Motor neuron (in vitro differentiated cells): ENCODE data around the gene MRPL44. TPM values are rescaled to one million over a fixed set of nuclear protein-coding genes. Genes with fewer than 3 reads are reported as not detected.

Source experiments
- ATAC-seq, 8 experiments: fragments of 200-7000 bp; cut with Tn5 transposase; replicated peaks in 6 of 8; 2 replicates each; pipeline ENCODE4 v1.8.0; 2021; ENCODE audit warnings: mild to moderate bottlenecking in 8 of 8, moderate library complexity in 8 of 8
- H3K27ac ChIP-seq, 2 donors: fragments of 250-450 bp; sonication (Bioruptor Pico); 2 replicates each; pipeline ENCODE4 v1.9.0; 2021; ENCODE audit warnings: antibody characterized with exemption in 2 of 2, mild to moderate bottlenecking in 2 of 2, moderate library complexity in 1 of 2
- H3K4me1 ChIP-seq, 2 donors: fragments of 250-450 bp; sonication (Bioruptor Pico); replicated peaks in 1 of 2; 2 replicates each; pipeline ENCODE4 v1.6.1; 2021; ENCODE audit warnings: antibody characterized with exemption in 2 of 2, mild to moderate bottlenecking in 2 of 2, moderate library complexity in 1 of 2
- H3K4me3 ChIP-seq, 5 donors: fragments of 250-450 bp; sonication (Bioruptor Pico); 2 replicates each; pipeline ENCODE4 v1.9.0; 2021; ENCODE audit warnings: antibody characterized with exemption in 5 of 5, mild to moderate bottlenecking in 5 of 5, moderate library complexity in 4 of 5
- WGBS, 10 experiments: fragments of 450-650 bp; shearing (Covaris generic); methylation state at CpG; one replicate each; pipeline ENCODE4 v1.0.0; 2022; 5-methylcytosine and 5-hydroxymethylcytosine counted together
- in situ Hi-C, 9 experiments: fragments of 400-800 bp; cut with MboI; loops; one replicate each; pipeline ENCODE4 v1.15.0; 2021; ENCODE audit warnings: low sequenced_read_pairs in 9 of 9, low pct_unique_long_range_greater_than_20kb in 2 of 9; ENCODE audit not compliant: unreplicated experiment in 9 of 9
- total RNA-seq, 8 experiments: library from RNA; unstranded; fragments of 300-600 nt; gene quantifications; 2 replicates each; pipeline versions ENCODE4 v1.2.3 to v1.2.4, GENCODE V29; 2022

The MRPL44 gene
- 10 to 100 TPM; 35.4 to 46.7 (median 39.9) TPM for total RNA-seq

DNA sequence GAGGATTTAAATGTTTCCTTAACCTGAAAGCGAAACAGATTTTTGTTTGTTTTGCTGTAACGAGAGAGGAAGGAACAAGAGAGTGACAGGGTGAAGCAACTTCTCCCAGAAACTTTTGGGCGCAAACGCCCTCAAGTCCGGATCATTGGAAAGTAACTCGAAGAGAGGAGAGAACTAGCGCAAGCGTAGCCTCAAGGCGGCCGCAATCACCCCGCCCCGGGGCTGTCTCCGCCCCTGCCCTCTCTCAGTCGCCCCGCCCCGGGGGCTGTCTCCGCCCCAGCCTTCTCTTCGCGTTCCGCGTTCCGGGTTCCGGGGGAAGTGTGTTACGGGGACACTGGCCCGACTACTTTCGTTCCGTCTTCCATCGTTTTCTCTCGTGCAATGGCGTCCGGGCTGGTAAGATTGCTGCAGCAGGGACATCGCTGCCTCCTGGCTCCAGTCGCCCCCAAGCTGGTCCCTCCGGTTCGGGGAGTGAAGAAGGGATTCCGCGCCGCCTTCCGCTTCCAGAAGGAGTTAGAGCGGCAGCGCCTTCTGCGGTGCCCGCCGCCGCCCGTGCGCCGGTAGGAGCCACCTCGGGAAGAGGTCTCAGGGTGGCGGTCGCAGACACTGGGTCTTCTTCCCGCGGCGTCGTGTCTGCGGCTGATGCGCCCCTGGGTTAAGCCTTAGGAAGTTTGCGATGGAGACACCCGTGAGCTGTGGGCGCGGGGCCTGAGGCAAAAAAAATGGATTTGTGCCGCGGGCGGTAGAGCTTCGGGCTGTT is at the start of gene MRPL44:
Gene MRPL44, plus strand, starts transcription at position 372 of the 760 bp plus-strand sequence. Its CDS starts 10 bp downstream, at position 382.
- peak; percentile 97 to 100 (median 99) for ATAC-seq
- H3K4me1 ChIP-seq, result peaks cover 22 to 42% of the 10 kb centered on the region in 2 donors
- 0 to 10% (median 1%) methylated on average over 1 to 25 of the region's 65 CpGs for whole genome bisulfite sequencing, 10 experiments
- peak within 1 kb of the TSS; percentile 88 to 94 for H3K27ac ChIP-seq
- peak within 1 kb of the TSS; percentile 86 to 99 (median 95) for H3K4me3 ChIP-seq
- in situ Hi-C loops, result loop anchor here in 1 of 9 experiments (25.0 kb wide), 1 partner anchor 680 kb away; no protein-coding TSS in a partner anchor

DNA sequence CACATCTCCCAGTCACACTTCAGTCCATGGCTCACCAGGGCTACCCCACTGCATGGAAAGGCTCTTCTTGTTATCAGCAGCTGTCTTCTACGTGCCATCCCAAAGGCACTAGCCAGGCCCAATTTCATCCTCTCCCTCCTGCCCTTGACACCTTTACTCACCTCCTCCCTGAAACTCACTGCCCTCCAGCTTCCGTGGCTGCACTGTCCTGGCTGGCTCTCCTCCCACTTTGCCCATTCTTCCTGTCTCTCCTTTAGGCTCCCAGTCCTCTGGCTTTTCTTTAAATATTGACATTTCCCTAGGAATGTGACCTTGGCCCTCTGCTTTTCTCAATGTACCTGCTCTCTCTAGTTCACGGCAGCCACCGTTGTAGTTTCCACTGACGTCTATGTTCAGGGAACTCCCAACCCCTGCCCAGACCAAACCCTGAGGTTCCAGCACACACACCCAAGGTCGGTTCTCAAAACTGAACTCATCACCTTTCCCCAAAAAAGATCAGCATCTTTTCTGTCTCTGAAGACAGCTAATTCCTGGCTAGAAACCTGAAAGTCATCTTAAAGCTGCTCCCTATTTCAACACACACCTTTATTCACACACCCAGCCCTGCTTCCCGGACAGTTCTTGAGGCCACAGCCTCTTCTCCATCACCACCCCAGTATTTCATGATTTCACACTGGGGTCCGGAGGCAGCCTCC is 48.8 kb upstream of the MRPL44 start:
- H3K4me1 ChIP-seq, result peaks cover 0 to 3% of the 10 kb centered on the region in 2 donors
- no peak for ATAC-seq
- H3K27ac ChIP-seq, result no peak overlapping the region
- in situ Hi-C loops, result no loop called here
- H3K4me3 ChIP-seq, result no peak overlapping the region
- WGBS, 10 experiments, result 33 to 100% (median 89%) methylated on average over 1 to 8 of the region's 8 CpGs

DNA sequence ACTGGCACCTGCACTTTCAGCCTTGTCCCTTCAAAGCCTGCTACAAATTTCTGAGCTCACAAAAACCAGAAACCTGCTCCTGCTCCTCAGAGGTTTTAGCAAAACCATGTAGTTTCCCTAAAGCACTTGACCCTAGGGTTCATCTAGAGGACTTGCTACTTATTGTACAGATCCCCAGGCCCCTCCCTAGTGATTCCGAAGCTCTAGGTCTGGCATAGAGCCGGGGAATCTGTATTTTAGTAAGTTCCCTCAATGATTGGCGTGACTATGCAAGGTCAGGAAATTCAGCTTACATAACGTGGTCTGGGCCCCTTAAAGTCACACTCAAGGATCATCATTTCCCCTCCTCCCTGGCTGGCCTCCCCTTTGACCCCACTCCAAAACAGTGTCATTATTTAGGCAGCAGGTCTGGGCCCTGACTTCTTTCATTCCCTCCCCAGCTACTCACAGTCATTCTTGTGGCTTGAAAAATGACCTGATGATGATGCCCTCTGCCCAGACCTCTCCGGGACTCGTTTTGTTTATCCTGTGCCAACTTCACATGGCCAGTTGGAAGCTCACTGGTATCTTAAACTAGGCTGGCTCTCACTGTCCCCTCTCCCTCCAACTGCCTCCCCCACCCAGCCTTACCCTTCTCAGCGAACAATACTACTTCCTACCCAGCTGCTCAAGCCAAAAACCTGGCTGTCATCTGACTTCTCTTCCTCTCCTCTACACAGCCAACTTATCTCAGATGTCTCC is 48.1 kb upstream of the MRPL44 start:
- in situ Hi-C loops, result no loop called here
- H3K4me1 ChIP-seq, result peaks cover 0 to 3% of the 10 kb centered on the region in 2 donors
- WGBS, 10 experiments, result 80 to 100% (median 100%) methylated on average over 1 to 4 of the region's 7 CpGs; no CpG with 5 or more reads in 3 of the 10 experiments
- ATAC-seq, result no peak
- H3K27ac ChIP-seq, result no peak overlapping the region
- no peak overlapping the region for H3K4me3 ChIP-seq

DNA sequence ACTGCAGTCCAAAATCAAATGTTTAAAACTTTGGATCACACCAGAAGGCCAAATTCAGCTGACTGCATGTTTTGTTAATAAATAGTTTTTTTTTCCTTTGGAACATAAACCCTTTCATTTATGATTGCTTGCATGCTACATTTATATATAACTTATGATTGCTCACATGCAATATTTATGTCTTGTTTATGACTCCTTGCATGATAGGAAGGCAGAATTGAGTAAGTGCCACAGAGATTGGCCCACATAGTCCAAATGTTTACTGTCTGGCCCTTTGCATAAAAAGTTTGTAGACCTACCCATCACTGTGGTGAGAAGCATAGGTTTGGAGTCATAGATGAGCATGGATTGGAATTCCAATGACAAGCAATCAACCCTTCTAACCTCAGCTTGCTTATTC is 42.9 kb upstream of the MRPL44 start:
- in situ Hi-C loops, result no loop called here
- H3K4me1 ChIP-seq, result no peaks in the 10 kb centered on the region
- ATAC-seq, result no peak
- H3K4me3 ChIP-seq, result no peak overlapping the region
- no peak overlapping the region for H3K27ac ChIP-seq

DNA sequence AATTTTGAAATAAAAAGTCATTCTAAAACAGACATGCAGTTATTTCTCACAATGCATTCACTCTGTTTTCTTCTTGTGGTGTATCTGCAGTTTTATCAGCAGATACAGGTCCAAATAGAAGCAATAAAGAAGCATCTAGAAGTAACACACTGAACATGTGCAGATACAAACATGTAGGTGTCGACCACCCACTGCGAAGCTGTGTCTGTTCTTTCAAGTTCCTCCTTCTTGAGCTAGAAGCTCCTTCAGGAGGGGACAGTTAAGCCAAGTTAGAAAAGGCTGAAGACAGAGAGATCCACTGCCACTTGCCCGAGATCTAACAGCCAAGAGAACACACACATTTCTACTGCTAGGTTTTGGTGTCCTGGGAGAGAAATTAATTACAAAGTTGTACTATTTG is 42.2 kb upstream of the MRPL44 start:
- H3K4me1 ChIP-seq, result no peaks in the 10 kb centered on the region
- no peak overlapping the region for H3K27ac ChIP-seq
- WGBS, 10 experiments, result 84 to 100% (median 90%) methylated on average over 2 to 3 of the region's 3 CpGs; no CpG with 5 or more reads in 2 of the 10 experiments
- no peak for ATAC-seq
- no peak overlapping the region for H3K4me3 ChIP-seq
- in situ Hi-C loops, result no loop called here

DNA sequence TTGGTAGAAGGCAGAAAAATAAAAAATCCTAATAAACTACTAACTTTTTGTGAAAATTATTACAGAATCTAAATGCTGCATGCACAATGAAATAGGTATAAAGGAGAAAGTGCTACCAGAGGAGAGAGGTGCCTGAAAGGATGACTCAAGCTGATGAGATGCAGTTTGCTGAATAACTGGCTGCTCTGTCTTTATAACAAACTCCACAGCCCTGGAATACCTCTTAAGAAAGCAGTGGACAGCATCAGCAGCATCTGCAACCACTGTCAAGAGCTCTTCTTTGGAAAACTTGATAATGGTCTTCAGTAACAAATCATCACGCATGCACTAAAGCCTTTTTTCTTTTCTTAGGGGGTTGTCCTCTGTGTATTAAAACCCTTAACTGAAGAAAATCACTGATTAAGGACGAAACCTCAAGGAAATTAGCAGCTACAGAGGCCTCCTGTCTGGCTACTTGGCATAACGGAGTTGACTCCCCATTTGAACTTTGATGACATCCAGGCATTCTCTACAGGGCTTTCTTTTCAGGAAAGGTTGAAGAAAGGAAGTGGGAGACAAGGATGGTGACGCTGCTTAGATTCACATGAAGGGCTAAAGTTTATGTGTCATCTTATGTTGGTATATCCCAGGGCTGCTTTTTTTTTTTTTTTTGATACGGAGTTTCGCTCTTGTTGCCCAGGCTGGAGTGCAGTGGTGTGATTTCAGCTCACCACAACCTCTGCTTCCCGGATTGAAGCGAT is 40.9 kb upstream of the MRPL44 start:
- ATAC-seq, result no peak
- Histone ChIP-seq H3K4me1 (no peaks in the 10 kb centered on the region), H3K4me3 (no peak overlapping the region), H3K27ac (no peak overlapping the region)
- in situ Hi-C loops, result no loop called here
- WGBS, 10 experiments, result 85 to 100% (median 95%) methylated on average over 1 to 7 of the region's 8 CpGs; no CpG with 5 or more reads in 1 of the 10 experiments

DNA sequence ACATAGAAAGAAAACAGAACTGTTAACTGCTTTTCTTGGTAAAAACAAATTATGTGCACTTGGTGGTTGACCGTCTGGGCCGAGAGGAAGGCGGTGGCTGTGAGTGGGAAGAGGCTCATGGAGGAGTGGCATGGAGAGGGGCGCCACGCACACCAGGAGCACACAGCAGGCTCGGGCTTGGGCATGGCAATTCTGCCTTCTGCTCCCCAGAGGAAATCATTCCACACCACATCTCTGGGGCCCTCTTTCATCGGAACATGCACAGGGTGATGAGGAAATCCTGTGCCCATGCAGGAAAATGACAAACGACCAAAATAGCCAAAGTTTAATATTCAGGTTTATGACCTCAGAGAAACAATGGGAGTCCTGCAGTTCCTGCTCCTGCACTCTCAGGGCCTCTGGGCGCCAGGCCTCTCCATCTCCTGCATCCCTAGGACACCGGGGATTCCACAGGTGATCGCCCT is 38.6 kb upstream of the MRPL44 start:
- Histone ChIP-seq H3K4me3 (no peak overlapping the region), H3K4me1 (no peaks in the 10 kb centered on the region), H3K27ac (no peak overlapping the region)
- in situ Hi-C loops, result no loop called here
- 68 to 100% (median 96%) methylated on average over 1 to 10 of the region's 11 CpGs; no CpG with 5 or more reads in 2 of the 10 experiments for WGBS, 10 experiments
- ATAC-seq, result no peak

DNA sequence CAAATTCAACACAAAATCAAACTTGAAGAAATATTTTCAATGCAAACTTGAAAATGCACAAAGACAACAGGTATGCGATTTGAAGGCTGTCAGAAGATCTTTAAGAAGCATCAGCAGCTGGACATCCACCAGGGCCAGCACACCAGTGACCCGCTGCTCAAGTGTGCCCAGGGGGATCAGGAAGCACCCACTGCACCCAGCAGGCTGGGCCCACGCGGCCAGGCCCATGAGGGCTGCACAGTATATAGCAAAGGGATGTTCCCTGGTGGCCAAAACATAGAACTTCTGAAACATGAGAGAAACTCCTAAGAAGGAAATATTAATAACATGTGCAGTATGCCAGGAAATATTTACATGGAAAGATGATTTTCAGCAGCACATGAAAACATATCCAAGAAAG is 37.2 kb upstream of the MRPL44 start:
- 83 to 100% (median 96%) methylated on average over 1 to 4 of the region's 4 CpGs; no CpG with 5 or more reads in 3 of the 10 experiments for WGBS, 10 experiments
- Histone ChIP-seq H3K4me3 (no peak overlapping the region), H3K27ac (no peak overlapping the region), H3K4me1 (no peaks in the 10 kb centered on the region)
- ATAC-seq, result peak in 1 of 8 experiments; percentile 42
- in situ Hi-C loops, result no loop called here

DNA sequence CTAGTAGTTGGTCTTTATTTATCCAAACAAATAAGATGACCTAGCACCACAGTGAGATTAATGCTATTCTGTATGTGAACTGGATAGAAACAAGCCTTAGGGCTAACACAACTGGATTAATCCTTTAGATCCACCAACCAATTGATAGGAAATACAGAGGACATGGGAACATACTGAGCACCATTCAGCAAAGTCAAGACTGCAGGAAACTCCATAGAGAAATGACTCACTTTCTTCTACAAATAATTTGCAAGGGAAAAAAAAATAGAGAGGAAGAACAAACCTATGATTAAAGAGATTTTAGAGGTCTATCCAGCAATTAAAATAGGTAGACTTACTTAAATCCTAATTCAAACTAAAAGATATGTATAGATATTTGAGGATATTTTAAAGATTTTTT is 36.1 kb upstream of the MRPL44 start:
- Histone ChIP-seq H3K27ac (no peak overlapping the region), H3K4me3 (no peak overlapping the region), H3K4me1 (no peaks in the 10 kb centered on the region)
- ATAC-seq, result no peak
- in situ Hi-C loops, result no loop called here

DNA sequence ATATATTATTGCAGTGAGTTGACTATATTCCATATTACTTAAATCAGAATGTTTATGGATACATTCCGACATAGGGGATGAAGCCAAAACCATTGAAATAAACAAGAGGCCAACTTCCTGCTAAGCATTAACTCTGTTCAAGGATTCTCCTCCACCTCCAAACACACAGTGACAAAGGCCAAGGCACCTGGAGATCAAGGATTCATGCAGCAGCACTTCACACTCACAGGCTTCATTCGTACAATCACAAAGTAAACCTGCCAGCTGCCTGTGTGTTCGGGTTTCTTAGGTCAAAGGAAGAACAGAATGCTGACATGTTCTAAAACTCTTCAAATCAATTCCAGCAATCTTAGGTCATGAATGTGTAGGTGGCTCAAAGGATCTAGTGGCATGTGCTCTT is 35.0 kb upstream of the MRPL44 start:
- in situ Hi-C loops, result no loop called here
- no peaks in the 10 kb centered on the region for H3K4me1 ChIP-seq
- H3K27ac ChIP-seq, result no peak overlapping the region
- 67 to 100% (median 86%) methylated on average over 1 to 3 of the region's 3 CpGs; no CpG with 5 or more reads in 3 of the 10 experiments for WGBS, 10 experiments
- no peak overlapping the region for H3K4me3 ChIP-seq
- ATAC-seq, result no peak

DNA sequence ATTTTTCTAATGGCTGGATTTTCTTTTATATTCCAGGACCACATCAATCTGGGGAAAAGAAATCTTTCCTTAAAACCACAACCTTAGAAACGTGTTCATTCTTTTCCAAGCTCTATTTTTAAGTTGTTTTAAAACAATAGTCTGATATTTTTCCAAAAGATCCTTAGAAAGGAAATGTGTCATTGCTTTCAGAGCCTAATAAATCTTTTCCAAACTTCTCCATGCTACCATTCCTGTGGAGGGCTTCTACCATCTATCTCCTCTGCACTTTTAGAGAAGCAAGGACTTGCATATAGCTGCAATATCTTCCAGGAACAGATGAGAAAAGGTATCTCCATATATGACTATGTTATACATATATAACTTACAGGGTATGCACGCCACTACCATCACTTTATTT is 33.3 kb upstream of the MRPL44 start:
- no peak for ATAC-seq
- in situ Hi-C loops, result no loop called here

DNA sequence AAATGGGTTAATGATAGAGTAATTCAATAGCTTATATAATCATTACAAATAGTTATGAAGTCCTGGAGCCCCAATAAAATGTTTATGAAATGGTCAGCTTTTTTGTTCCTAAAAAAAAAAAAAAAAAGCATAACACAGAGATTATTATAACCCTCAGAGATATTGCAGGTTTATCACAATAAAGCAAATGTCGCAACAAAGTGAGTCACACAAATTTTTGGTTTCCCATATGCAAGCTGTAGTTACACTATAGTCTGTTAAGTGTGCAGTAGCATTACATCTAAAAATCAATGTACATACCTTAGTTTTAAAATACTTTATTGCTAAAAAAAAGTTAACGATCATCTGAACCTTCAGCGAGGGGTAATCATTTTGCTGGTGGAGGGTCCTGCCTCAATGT is 32.2 kb upstream of the MRPL44 start:
- Histone ChIP-seq H3K4me1 (no peaks in the 10 kb centered on the region), H3K27ac (no peak overlapping the region), H3K4me3 (no peak overlapping the region)
- WGBS, 10 experiments, result 80 to 100% (median 98%) methylated on average over 1 to 3 of the region's 3 CpGs; no CpG with 5 or more reads in 2 of the 10 experiments
- in situ Hi-C loops, result no loop called here
- ATAC-seq, result no peak

More for the DNA sequence above, 33.3 kb upstream of the MRPL44 start:
- 10 to 100% (median 71%) methylated on average over 1 to 2 of the region's 2 CpGs for WGBS, 10 experiments
- Histone ChIP-seq H3K4me1 (no peaks in the 10 kb centered on the region), H3K27ac (no peak overlapping the region), H3K4me3 (no peak overlapping the region)
